Measurements from ENCODE around the gene CABS1.

DNA sequence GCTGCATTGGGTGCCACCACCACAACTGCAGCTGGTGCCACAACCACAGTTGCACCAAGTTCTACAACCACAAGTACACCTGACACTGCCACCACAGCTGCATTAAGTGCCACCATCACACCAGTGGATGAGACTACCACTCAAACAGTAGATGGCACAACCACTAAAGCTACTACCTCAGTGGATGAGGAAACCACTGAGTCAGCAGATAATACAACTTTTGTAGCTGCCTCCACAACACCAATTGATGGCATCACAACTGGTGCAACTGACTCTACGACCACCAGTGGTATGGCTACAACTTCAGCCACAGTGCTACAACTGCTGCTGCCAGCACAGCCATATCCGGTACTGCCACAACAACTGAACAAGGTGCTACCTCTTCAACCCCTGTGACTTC, 35.1 kb upstream of the CABS1 start:
- TF ChIP-seq, protein P1, sequence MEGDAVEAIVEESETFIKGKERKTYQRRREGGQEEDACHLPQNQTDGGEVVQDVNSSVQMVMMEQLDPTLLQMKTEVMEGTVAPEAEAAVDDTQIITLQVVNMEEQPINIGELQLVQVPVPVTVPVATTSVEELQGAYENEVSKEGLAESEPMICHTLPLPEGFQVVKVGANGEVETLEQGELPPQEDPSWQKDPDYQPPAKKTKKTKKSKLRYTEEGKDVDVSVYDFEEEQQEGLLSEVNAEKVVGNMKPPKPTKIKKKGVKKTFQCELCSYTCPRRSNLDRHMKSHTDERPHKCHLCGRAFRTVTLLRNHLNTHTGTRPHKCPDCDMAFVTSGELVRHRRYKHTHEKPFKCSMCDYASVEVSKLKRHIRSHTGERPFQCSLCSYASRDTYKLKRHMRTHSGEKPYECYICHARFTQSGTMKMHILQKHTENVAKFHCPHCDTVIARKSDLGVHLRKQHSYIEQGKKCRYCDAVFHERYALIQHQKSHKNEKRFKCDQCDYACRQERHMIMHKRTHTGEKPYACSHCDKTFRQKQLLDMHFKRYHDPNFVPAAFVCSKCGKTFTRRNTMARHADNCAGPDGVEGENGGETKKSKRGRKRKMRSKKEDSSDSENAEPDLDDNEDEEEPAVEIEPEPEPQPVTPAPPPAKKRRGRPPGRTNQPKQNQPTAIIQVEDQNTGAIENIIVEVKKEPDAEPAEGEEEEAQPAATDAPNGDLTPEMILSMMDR (conservative IDR thresholded peaks at IDR 0.05; ENCODE audit: low read depth, low read length), result no peak
- no peak for TF ChIP-seq EZH2phosphoT487 (IDR thresholded peaks at IDR 0.05; ENCODE audit: borderline replicate concordance, low read length)
- no peak for TF ChIP-seq EZH2 (IDR thresholded peaks at IDR 0.05; ENCODE audit: low read length, unreplicated experiment)
